T-helper 1 cell treated with Interleukin-12 subunit alpha and Interleukin-12 subunit beta and Interleukin-4 antibody, amounts not matched to agents 30 ng/mL and 1 ng/mL, for 36 hours (primary cell): ENCODE results near the gene TP53AIP1. TPM values are rescaled to one million over a fixed set of nuclear protein-coding genes. Genes with fewer than 3 reads are reported as not detected.

Experiments used
- intact Hi-C: fragments of 100-400 bp; cut with micrococcal nuclease; formaldehyde crosslinking; loops from one replicate; pipeline ENCODE4 v1.15.1; 2024
- total RNA-seq: library from RNA; stranded (reverse); gene quantifications from 2 replicates; pipeline ENCODE4 v1.2.3, GENCODE V29; 2022

TP53AIP1 gene
- total RNA-seq, 1 donor from 2014 or later, result not detected

GRCh38 chr11:128907585-128907984, 35.1 kb downstream of the TP53AIP1 start:
- intact Hi-C loops, result no loop called here

- intact Hi-C loops, result no loop called here
These were observed 36.3 kb downstream of the TP53AIP1 start for GRCh38 chr11:128906185-128907050.

- intact Hi-C loops, result loop anchor here (1.0 kb wide), 1 partner anchor 21 kb away; no protein-coding TSS in a partner anchor
These were observed 37.1 kb downstream of the TP53AIP1 start for GRCh38 chr11:128905345-128906184.

GRCh38 chr11:128904656-128905344, 37.9 kb downstream of the TP53AIP1 start:
- intact Hi-C loops, result loop anchor here (1.0 kb wide), 1 partner anchor 20 kb away; no protein-coding TSS in a partner anchor

- intact Hi-C loops, result no loop called here
These were observed 38.4 kb downstream of the TP53AIP1 start for GRCh38 chr11:128904303-128904655.

- intact Hi-C loops, result no loop called here
These were observed 39.2 kb downstream of the TP53AIP1 start for GRCh38 chr11:128903248-128904061.

- intact Hi-C loops, result no loop called here
These were observed 40.1 kb downstream of the TP53AIP1 start for GRCh38 chr11:128902515-128903066.

GRCh38 chr11:128901653-128902514, 40.8 kb downstream of the TP53AIP1 start:
- intact Hi-C loops, result no loop called here

GRCh38 chr11:128900468-128900867, 42.2 kb downstream of the TP53AIP1 start:
- intact Hi-C loops, result no loop called here

- intact Hi-C loops, result no loop called here
These were observed 43.9 kb downstream of the TP53AIP1 start for GRCh38 chr11:128898580-128899344.

GRCh38 chr11:128897826-128898225, 44.8 kb downstream of the TP53AIP1 start:
- intact Hi-C loops, result no loop called here

GRCh38 chr11:128896356-128896755, 46.3 kb downstream of the TP53AIP1 start:
- intact Hi-C loops, result no loop called here

- intact Hi-C loops, result no loop called here
These were observed 47.1 kb downstream of the TP53AIP1 start for GRCh38 chr11:128895526-128895925.

- intact Hi-C loops, result no loop called here
These were observed 48.0 kb downstream of the TP53AIP1 start for GRCh38 chr11:128894685-128895084.

- intact Hi-C loops, result no loop called here
These were observed 48.4 kb downstream of the TP53AIP1 start for GRCh38 chr11:128894286-128894681.

- intact Hi-C loops, result no loop called here
These were observed 48.9 kb downstream of the TP53AIP1 start for GRCh38 chr11:128893578-128894285.

- intact Hi-C loops, result no loop called here
These were observed 49.7 kb downstream of the TP53AIP1 start for GRCh38 chr11:128892866-128893565.
